Esophagus mucosa (tissue), 1 donor: ENCODE measurements around the gene ATG4B. TPM values are rescaled to one million over a fixed set of nuclear protein-coding genes. Genes with fewer than 3 reads are reported as not detected.
"Not testable (repeated sequence)": the region's sequence is repeated elsewhere in the genome, so short reads cannot be mapped to it uniquely, and the experiment has no call there.

Experiments used
- ATAC-seq: fragments of 200-7000 bp; cut with Tn5 transposase; one replicate; pipeline ENCODE4 v1.9.1; 2020
- total RNA-seq: library from RNA; stranded (reverse); gene quantifications from one replicate; pipeline ENCODE4 v1.2.4, GENCODE V29; 2023
- donor health status: DM: yes; HTN: yes; CAD: no.

ATG4B gene
- total RNA-seq, 1 donor from 2014 or later: 38.3 TPM

GRCh38 chr2:241640165-241640795, 2.8 kb downstream of the ATG4B start:
- ATAC-seq: no peak

DNA sequence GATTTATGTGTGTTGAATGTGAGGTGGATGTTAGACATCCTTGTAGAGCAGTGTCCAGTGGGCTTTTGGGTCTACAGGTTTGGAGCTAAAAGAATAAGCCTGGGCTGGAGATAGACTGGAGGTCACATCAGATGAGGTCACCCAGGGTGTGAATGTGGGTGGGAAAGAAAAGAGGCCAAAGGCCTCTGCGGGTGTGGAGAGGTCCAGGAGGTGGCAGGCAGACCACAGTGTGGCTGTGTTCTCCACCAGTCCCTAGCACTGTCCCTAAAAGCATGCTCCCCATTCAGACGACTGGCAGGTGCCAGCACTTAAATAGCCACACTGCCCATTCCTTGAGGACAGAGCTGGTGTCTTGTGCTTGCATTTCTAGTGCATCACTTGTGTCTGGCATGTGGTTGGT, 4.1 kb downstream of the ATG4B start:
- no peak for ATAC-seq

DNA sequence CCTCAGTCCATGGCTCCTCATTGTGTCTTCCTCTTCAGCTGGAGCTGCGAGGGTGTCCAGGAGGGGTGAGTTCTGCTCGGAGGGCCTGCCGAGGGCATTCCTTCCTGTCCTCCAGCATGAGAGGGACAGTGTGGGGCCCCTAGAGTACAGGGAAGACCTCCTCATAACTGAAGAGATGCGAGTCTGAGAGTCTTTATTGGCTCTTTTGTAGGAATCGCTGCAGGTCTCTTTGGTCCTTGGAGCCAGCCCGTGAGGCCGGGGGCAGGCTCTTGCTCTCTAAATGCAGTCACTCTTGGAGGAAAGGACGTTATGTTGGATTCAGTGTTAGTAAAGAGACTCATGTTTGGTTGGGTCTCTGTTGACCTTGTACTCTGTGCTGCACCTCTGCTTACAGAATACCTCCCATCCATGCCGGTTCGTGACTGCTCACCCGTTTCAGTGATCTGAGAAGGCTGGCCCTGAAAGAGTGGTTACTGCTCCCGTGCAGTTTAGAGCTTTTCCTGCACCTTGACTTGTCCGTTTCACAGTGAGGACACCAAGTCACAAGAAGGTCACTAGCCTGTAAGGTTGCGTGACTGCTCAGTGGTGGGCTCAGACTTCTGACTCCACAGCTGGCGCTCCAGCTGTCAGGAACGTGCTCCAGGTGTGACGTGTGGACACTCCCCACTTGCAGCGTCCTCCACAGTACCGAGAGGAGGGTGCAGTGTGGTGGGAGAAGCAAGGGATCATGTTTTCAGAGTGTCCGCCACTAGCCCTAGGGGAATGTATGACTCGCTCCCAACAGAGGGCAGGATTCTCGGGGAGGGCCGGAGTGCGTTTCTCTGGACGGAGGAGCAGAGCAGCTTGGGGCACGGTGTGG, 7.8 kb downstream of the ATG4B start:
- ATAC-seq: no peak

DNA sequence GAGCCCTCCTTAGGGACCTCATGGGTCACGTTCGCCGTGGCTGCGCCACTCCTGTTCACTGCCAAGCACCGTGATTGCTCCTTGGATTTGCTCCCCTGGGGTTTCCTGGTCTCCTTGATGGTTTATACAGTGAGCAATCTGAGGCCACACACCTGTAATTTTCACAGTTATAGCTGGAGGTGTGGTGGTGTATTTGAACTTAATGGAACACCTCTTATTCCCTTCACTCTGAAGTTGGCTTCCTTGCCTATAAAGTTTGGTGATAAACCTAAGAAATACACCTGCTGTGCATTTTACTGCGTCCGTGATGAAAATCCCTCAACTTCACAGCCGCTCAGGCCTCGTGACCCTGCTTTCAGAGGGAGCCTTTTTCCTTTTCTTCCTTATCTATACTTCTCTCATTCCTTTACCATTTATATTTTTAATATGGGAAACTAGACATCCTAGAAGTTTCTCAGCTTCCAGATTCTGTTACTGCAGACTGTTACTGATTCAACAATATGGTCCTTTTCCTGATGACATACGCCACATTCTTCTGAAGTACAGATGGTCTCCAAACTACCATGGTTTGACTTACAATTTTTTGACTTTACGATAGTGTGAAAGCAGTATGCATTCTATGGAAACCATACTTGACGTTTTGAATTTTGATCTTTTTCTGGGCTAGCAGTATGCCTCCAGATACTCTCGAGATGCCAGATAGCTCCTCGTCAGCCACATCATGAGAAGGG, 8.6 kb downstream of the ATG4B start:
- ATAC-seq: no peak

- no peak for ATAC-seq
These were observed 11.0 kb downstream of the ATG4B start for GRCh38 chr2:241648453-241648852.

- no peak for ATAC-seq
These were observed 11.9 kb downstream of the ATG4B start for GRCh38 chr2:241649404-241649803.

DNA sequence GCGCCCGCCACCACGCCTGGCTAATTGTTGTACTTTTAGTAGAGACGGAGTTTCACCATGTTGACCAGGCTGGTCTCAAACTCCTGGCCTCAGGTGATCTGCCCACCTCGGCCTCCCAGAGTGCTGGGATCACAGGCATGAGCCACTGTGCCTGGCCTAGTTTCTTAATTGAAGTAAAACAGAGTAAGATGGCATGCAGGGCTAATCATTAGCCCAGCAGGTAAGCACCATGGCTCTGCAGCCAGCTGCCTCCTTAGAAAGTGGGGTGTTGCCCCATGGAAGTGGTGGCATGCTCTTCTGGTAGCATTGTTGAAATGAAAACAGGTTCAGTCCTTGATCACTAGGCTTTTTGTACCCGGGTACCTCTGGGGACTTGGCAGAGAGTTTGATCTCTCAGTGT, 12.4 kb downstream of the ATG4B start:
- ATAC-seq: no peak

GRCh38 chr2:241652142-241652541, 14.6 kb downstream of the ATG4B start:
- no peak for ATAC-seq

DNA sequence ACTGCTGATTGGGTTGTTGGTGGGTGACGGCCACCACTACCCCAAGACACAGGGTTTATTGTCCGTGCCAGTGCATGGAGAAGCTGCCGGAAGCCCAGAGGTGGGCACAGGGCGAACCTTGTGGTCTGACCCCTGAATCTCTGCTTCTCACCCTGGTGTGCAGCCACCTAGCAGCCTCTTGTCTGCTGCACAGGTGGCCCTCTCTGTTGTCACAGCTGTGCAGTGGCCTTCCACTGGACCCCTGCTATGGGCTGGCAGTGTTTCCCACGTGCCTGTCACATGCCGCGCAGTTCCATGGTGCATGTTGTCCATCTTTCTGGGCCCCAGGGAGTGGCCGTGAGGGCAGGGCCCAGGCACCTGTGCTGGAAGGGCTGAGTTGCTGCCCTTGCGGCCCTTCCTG, 15.2 kb downstream of the ATG4B start:
- no peak for ATAC-seq

GRCh38 chr2:241653210-241653750, 15.8 kb downstream of the ATG4B start:
- ATAC-seq: no peak

DNA sequence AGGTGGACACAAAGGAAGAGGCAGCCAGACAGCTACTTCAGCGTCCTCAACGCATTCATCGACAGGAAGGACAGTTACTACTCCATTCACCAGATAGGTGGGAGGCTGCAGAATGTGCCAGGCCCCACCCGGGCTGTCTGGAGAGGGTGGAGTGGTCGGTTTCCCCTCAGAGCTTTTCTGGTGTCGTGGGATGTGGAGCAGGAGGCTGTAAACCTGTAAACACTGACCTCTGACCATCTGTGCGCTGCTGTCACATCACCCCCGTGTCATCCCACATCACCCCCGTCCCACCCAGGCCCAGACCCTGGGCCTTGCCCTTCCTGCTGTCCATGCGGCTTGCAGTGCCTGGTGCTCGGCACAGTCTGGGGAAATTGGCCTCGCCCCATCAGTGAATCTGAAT, 17.1 kb downstream of the ATG4B start:
- no peak for ATAC-seq

DNA sequence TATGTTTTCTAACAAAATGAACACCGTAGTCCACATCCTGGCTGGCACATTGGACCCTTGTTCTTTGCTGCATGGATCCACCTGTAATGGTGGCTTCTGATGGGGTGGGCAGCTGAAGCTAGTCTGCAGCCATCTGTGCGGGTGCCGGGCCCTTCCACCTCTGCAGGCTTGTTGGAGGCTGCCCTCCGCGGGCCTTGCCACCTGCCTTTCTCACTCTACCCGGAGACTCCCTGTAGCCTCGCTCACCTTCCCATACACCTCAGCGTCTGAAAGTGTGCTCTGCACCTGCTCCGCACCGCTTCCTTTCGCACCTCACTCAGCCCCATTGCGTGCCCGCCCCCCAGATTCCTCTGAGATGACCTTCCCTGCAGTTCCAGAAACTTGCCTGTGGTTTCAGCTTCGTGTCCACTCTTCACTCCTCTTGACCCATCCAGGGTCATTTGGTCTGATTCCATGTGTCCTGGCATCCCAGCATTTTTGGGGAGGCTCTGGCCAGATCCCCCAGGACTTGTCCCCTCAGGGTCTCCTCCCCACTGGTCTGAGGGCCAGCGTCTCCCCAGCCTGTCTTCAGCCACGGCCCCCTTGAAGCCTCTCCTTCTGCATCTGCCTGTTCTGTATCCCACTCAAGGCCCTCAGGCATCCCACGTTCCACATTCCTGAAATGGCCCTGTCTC, 18.2 kb downstream of the ATG4B start:
- ATAC-seq: no peak

DNA sequence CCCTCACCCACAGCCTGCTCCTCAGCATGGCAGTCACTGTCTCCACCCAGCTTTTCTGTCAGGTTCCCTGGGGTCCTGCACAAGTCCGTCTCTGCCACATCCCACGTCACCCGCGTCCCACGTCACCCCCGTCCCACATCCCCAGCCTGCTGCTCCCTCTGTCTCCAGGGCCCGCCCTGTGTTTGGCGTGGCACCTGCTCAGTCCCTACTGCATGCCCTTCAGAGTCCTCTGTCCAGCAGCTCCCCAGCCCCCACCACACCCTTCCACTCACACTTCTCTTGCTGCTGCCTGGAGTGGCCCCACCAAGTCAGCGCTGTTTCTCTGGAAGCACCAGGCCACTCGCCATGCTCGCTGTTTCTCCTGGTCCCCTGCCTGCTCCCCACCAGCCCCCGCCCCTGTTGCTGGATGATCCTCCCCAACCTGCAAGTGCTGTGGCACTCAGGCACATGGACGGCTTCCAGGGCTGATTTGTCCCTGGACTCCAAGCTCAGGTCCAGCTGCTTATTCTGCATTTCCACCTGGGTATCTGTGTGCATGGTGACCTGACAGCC, 18.8 kb downstream of the ATG4B start:
- ATAC-seq: no peak

- ATAC-seq: no peak
These were observed 20.3 kb downstream of the ATG4B start for GRCh38 chr2:241657786-241658254.

DNA sequence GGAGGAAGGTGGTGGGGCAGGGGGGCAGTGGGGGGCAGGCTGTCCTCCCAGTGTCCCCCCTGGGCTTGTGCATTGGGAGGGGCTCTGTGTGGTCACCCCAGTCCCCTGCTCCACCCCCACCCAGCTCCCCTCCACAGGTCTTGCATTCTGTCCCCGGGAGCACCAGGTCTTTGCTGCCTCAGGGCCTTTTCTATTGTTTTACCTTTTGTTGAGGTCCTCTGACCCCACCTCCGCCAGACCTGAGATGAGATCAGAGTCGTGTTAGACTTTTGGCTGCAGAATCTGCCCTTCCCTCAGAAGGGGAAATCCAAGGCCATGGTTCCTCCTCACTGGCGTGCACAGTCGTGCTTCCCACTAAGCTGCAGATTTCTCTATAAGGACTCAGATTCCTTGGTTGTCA, 20.8 kb downstream of the ATG4B start:
- ATAC-seq: peak; percentile 22

DNA sequence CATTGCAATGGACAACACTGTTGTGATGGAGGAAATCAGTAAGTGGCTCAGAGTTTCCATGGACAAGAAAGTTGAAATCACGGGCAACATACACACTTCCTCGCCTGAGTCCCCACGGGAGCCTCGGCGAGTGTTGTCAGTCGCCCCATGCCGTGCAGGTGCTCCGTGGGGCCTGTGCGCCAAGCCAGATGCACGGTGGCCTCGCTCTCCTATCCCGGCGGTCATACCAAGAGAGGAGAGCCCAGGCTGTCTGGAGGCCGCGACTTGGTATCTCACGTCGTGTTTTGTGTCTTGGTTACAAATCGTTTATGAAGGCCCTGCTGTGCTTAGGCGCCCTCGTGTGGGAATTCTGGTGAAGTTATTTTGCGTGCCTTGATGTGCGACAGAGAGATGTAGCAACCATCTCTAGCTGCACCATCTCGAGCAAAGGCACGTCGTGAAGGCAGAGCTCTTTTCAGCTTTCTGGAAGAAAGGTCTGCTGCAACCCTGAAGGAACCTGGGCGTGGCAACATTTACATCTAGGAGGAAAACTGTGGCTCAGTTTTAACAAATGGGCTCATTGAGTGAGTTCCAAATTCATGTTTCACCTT, 21.8 kb downstream of the ATG4B start:
- ATAC-seq: peak; percentile 54

GRCh38 chr2:241660593-241661213, 23.2 kb downstream of the ATG4B start:
- ATAC-seq: no peak

- not testable (repeated sequence) for ATAC-seq
These were observed 25.2 kb downstream of the ATG4B start for GRCh38 chr2:241662731-241663130.

DNA sequence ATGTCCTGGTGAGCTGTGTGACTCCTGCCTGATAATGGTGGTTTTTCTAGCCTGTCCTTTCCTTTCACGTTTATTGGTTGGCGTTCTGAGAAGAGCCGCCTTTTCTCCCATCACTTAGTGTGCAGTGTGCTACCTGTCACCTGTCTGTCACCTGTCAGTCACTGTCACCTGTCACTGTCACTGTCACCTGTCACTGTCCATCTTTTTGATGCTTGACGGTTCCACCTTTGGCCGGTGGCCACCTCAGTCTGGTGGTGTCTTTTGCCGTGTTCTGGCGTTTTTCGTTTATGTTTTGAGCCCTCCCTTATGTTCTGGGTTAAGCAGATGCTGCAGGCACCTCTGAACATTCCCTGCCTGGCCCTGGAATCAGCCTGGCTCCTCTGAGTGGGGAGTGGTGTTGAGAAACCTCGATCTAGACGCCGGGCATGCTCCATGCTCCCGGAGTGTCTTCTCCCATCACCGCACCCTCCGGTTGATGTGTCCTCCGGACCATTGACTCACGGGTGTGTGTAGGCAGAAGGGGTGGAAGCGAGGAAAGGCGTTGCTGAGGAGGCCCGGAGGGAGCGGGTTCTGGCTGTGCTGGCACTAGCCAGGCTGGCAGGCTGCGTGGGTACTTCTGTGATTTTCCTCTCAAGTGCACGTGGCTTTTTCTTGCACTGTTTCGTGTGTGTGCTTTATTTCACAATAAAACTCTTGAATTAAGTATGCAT, 28.4 kb downstream of the ATG4B start:
- peak; percentile 59 for ATAC-seq

DNA sequence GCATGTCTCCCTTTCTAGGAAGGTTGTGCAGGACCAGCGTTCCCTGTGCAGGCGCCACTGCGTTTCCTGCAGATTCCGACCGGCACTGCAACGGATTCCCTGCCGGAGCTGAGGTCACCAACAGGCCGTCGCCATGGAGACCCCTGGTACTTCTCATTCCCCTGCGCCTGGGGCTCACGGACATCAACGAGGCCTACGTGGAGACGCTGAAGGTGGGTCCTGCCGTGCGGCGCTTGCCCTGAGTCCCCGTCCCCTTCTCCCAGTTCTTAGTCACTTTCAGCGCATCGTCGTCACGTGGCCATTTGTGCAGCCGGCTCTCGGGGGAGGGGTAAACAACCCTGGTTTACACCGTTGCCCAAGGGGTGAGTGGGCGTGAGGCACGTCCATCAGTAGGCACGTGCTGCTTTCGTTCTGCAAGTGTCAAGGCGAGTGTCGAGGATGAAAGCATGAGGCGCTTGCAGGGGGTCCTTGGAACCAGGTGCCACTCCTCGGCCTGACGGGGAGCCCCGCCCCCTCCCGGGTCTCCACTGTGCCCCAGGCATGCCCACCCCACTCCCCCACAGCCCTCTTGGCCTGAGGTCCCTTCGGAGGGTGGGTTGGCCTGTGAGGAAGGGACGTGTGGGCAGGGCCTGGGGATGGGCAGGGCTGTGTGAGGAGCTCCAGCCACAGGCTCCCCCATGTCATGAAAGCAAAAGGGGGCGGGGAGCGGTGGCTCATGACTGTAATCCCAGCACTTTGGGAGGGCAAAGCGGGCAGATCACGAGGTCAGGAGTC, 29.3 kb downstream of the ATG4B start:
- no peak for ATAC-seq
